HepG2 (cell line): ENCODE measurements around the gene AGFG1. TPM values are rescaled to one million over a fixed set of nuclear protein-coding genes. Genes with fewer than 3 reads are reported as not detected.

ENCODE experiments used
- ATAC-seq: fragments of 200-7000 bp; cut with Tn5 transposase; 3 replicates; pipeline ENCODE4 v1.9.1; 2020; ENCODE audit warnings: mild to moderate bottlenecking, moderate library complexity
- BruUV-seq: library from RNA; stranded (reverse); fragments of 400-500 nt; replicated peaks from 2 replicates; lab custom pipeline; 2021; lab: Mats Ljungman, UMichigan
- CTCF ChIA-PET: fragments of 300-600 bp; formaldehyde crosslinking; extraction: SDS; loops from one replicate; lab custom pipeline; 2021; ENCODE audit warnings: low total read pairs, inconsistent platforms, low intra/inter-chr PET ratio; lab: Yijun Ruan, JAX
- POLR2A ChIA-PET: fragments of 350-600 bp; sonication (Branson Sonifier 250); formaldehyde crosslinking; loops from one replicate; lab custom pipeline; 2020; ENCODE audit warnings: antibody characterized with exemption, inconsistent platforms; lab: Yijun Ruan, JAX
- DNase-seq: peaks from one replicate; pipeline ENCODE4 v3.0.0-alpha.2; 2015; ENCODE audit warnings: low spot score
- FAIRE-seq: peaks from 3 replicates; lab custom pipeline; 2011; peaks lifted over from hg19 to GRCh38; lab: Jason Lieb, UNC
- H2AFZ ChIP-seq: one replicate; pipeline ENCODE4 v1.6.1; 2011; ENCODE audit warnings: low read length, inconsistent platforms
- H3K27ac ChIP-seq: fragments of 300-600 bp; 3 replicates; pipeline ENCODE4 v1.8.0; 2011; ENCODE audit warnings: mixed run types, mild to moderate bottlenecking, mixed read lengths, low read length, inconsistent platforms; ENCODE audit not compliant: insufficient read depth; ENCODE audit errors: extremely low read length
- H3K27me3 ChIP-seq, 2 experiments: fragments of 200-600 bp in 1 of 2; 2 replicates in 1 of 2; 3 replicates in 1 of 2; pipeline versions ENCODE4 v1.6.0 to v1.8.0; 2011; ENCODE audit warnings: low read length in 2 of 2, mild to moderate bottlenecking in 2 of 2, moderate library complexity in 2 of 2, inconsistent platforms in 1 of 2; ENCODE audit not compliant: insufficient read depth in 2 of 2, control insufficient read depth in 1 of 2
- H3K36me3 ChIP-seq, 2 experiments: fragments of 200-600 bp in 1 of 2; replicated peaks in 1 of 2; 2 replicates in 1 of 2; 3 replicates in 1 of 2; pipeline versions ENCODE4 v1.5.1 to v1.8.0; 2011; ENCODE audit warnings: low read length in 2 of 2, inconsistent platforms in 1 of 2; ENCODE audit not compliant: insufficient read depth in 2 of 2, control insufficient read depth in 1 of 2
- H3K4me1 ChIP-seq: 2 replicates; pipeline ENCODE4 v1.5.1; 2012; ENCODE audit warnings: low read length, inconsistent platforms; ENCODE audit not compliant: insufficient read depth
- H3K4me2 ChIP-seq: 2 replicates; pipeline ENCODE4 v1.6.0; 2011; ENCODE audit warnings: low read depth, low read length, inconsistent platforms
- H3K4me3 ChIP-seq, 3 experiments: fragments of 200-600 bp in 1 of 3; sonication (generic), shearing (Covaris generic) in 1 of 3; replicated peaks in 1 of 3; 2 replicates each; pipeline ENCODE4 v1.5.1; 2011 to 2016; ENCODE audit warnings: low read length in 3 of 3, inconsistent platforms in 2 of 3, low read depth in 2 of 3, mild to moderate bottlenecking in 2 of 3, control low read depth in 1 of 3, mixed read lengths in 1 of 3; ENCODE audit not compliant: insufficient read depth in 1 of 3
- H3K79me2 ChIP-seq: one replicate; pipeline ENCODE4 v1.6.1; 2011; ENCODE audit warnings: low read length, inconsistent platforms; ENCODE audit not compliant: insufficient read depth
- H3K9ac ChIP-seq: 2 replicates; pipeline ENCODE4 v1.6.0; 2011; ENCODE audit warnings: mild to moderate bottlenecking, low read depth, low read length, inconsistent platforms; ENCODE audit not compliant: insufficient read depth
- H3K9me3 ChIP-seq: 2 replicates; pipeline ENCODE4 v1.5.1; 2012; ENCODE audit warnings: mild to moderate bottlenecking, low read length
- H4K20me1 ChIP-seq: 2 replicates; pipeline ENCODE4 v1.6.0; 2011; ENCODE audit warnings: inconsistent platforms, mild to moderate bottlenecking, low read length, moderate library complexity; ENCODE audit not compliant: insufficient read depth
- DMTF1 ChIP-seq: sonication (generic); formaldehyde crosslinking; IDR thresholded peaks from 2 replicates; pipeline ENCODE4 v1.4.0; 2020; ENCODE audit warnings: mild to moderate bottlenecking, missing genetic modification reagents
- JDP2 ChIP-seq: sonication (generic); formaldehyde crosslinking; IDR thresholded peaks from 2 replicates; pipeline ENCODE4 v1.8.1; 2022; ENCODE audit warnings: missing genetic modification reagents, borderline replicate concordance
- MXD4 ChIP-seq: IDR thresholded peaks from 2 replicates; pipeline ENCODE4 v1.6.1; 2016; ENCODE audit warnings: mild to moderate bottlenecking, missing biosample characterization, missing genetic modification reagents
- RAD21 ChIP-seq: fragments of 450-650 bp; formaldehyde crosslinking; IDR thresholded peaks from 2 replicates; pipeline ENCODE4 v1.5.0; 2020; ENCODE audit warnings: mild to moderate bottlenecking
- RBM22 ChIP-seq: fragments of 200-400 bp; formaldehyde crosslinking; optimal IDR thresholded peaks from 2 replicates; pipeline ENCODE3; 2017; ENCODE audit warnings: mild to moderate bottlenecking, low read length, moderate library complexity
- SP2 ChIP-seq: sonication (generic); formaldehyde crosslinking; IDR thresholded peaks from 2 replicates; pipeline ENCODE4 v1.5.1; 2020; ENCODE audit warnings: mild to moderate bottlenecking, missing genetic modification reagents
- ZNF460 ChIP-seq: sonication (generic); formaldehyde crosslinking; IDR thresholded peaks from 2 replicates; pipeline ENCODE4 v1.5.1; 2020; ENCODE audit warnings: missing genetic modification reagents, mild to moderate bottlenecking, borderline replicate concordance
- ZNF563 ChIP-seq: sonication (generic); formaldehyde crosslinking; IDR thresholded peaks from 2 replicates; pipeline ENCODE4 v1.8.0; 2022; ENCODE audit warnings: mild to moderate bottlenecking, moderate library complexity, missing genetic modification reagents
- WGBS: methylation state at CpG from one replicate; pipeline ENCODE4 v1.1.6; 2017; ENCODE audit warnings: low lambda C conversion rate; 5-methylcytosine and 5-hydroxymethylcytosine counted together
- in situ Hi-C: cut with HindIII; loops from 2 replicates; pipeline ENCODE4 v1.10.0; 2017; ENCODE audit warnings: low pct_unique_long_range_greater_than_20kb; ENCODE audit not compliant: extremely low pct_ligation_motif_present
- intact Hi-C: fragments of 100-400 bp; cut with micrococcal nuclease; formaldehyde crosslinking; loops from one replicate; pipeline ENCODE4 v1.10.0; 2022; ENCODE audit not compliant: unreplicated experiment
- polyA plus RNA-seq, 8 experiments: library from polyadenylated mRNA; depleted of rRNA in 3 of 8; stranded (reverse) in 7 of 8; unstranded in 1 of 8; fragments of >200 nt; fragmentation: Illumina TruSeq in 4 of 8; extraction: Trizol in 4 of 8; gene quantifications; 2 replicates each; pipeline versions ENCODE4 v1.2.1 to v1.2.3, GENCODE V29; 2011 to 2016; ENCODE audit warnings: low read depth in 4 of 8, missing spikeins in 1 of 8, mixed read lengths in 1 of 8; ENCODE audit not compliant: insufficient read depth in 1 of 8
- total RNA-seq, 5 experiments: library from RNA; depleted of rRNA; stranded (reverse); fragments of >200 nt; fragmentation: Illumina TruSeq; extraction: Trizol; gene quantifications; 2 replicates each; pipeline ENCODE4 v1.2.3, GENCODE V29; 2016; ENCODE audit warnings: low read depth in 1 of 5

AGFG1 gene
- total and polyA plus RNA-seq, 2 of the 13 experiments (the other 11 are each of a cell fraction or from before 2014, with no cell fraction given): 145 to 168 TPM

GRCh38 chr2:227491386-227491785 lies 19.4 kb downstream of the AGFG1 start (continued):
- TF ChIP-seq RAD21: no peak
- TF ChIP-seq JDP2 (CRISPR knock-in tag): no peak

GRCh38 chr2:227493524-227493923 lies 21.6 kb downstream of the AGFG1 start:
- WGBS: 97% methylated on average over 2 of the region's 2 CpGs
- Histone ChIP-seq H3K27me3 (no peaks in the 10 kb centered on the region), H3K36me3 (peaks cover 3 to 26% of the 10 kb centered on the region in 2 experiments; a peak in 3 of 5 replicates), H3K4me3 (no peak overlapping the region), H3K9me3 (no peaks in the 10 kb centered on the region), H3K9ac (no peak overlapping the region), H3K4me1 (peaks cover 9% of the 10 kb centered on the region), H3K4me2 (no peak overlapping the region), H4K20me1 (peaks cover 25% of the 10 kb centered on the region), H3K79me2 (peaks cover 95% of the 10 kb centered on the region), H2AFZ (no peak overlapping the region), H3K27ac (no peak overlapping the region)
- intact Hi-C loops: no loop called here
- in situ Hi-C loops: no loop called here
- POLR2A ChIA-PET: no interaction called here
- no peak for DNase-seq
- ATAC-seq: no peak
- TSS peak; percentile 20 for BruUV-seq
- FAIRE-seq: no peak
- TF ChIP-seq ZNF460 (CRISPR knock-in tag): no peak
- no peak for TF ChIP-seq DMTF1 (CRISPR knock-in tag)
- no peak for TF ChIP-seq SP2
- TF ChIP-seq MXD4 (CRISPR knock-in tag): no peak
- TF ChIP-seq ZNF563 (CRISPR knock-in tag): no peak
- peak; percentile 65 for TF ChIP-seq RBM22
- CTCF ChIA-PET: no interaction called here
